IPS-20b (cell line): ENCODE results near the gene ANKRD39.
A peak's percentile ranks its signal among the peaks of the same experiment; 100 is the strongest.

Source experiments
- H3K27ac ChIP-seq: one replicate; pipeline ENCODE4 v1.5.1; 2013; ENCODE audit warnings: low read length
- H3K27me3 ChIP-seq: 2 replicates; pipeline ENCODE4 v1.6.1; 2013; ENCODE audit warnings: mild to moderate bottlenecking, low read length, inconsistent platforms; ENCODE audit not compliant: insufficient read depth
- H3K36me3 ChIP-seq: 2 replicates; pipeline ENCODE4 v1.6.1; 2013; ENCODE audit warnings: low read depth, mild to moderate bottlenecking, inconsistent platforms, low read length, moderate library complexity; ENCODE audit not compliant: insufficient read depth
- H3K4me1 ChIP-seq: 2 replicates; pipeline ENCODE4 v1.6.1; 2013; ENCODE audit warnings: mild to moderate bottlenecking, control low read depth, inconsistent platforms, low read length, moderate library complexity; ENCODE audit not compliant: insufficient read depth
- H3K4me3 ChIP-seq: 2 replicates; pipeline ENCODE4 v1.5.1; 2013; ENCODE audit warnings: mild to moderate bottlenecking, low read length, inconsistent platforms
- H3K9ac ChIP-seq: 2 replicates; pipeline ENCODE4 v1.6.1; 2013; ENCODE audit warnings: low read depth, mild to moderate bottlenecking, inconsistent platforms, low read length, moderate library complexity
- H3K9me3 ChIP-seq: 2 replicates; pipeline ENCODE4 v1.6.1; 2013; ENCODE audit warnings: mild to moderate bottlenecking, low read depth, low read length, inconsistent platforms; ENCODE audit not compliant: insufficient read depth

The ANKRD39 gene

DNA sequence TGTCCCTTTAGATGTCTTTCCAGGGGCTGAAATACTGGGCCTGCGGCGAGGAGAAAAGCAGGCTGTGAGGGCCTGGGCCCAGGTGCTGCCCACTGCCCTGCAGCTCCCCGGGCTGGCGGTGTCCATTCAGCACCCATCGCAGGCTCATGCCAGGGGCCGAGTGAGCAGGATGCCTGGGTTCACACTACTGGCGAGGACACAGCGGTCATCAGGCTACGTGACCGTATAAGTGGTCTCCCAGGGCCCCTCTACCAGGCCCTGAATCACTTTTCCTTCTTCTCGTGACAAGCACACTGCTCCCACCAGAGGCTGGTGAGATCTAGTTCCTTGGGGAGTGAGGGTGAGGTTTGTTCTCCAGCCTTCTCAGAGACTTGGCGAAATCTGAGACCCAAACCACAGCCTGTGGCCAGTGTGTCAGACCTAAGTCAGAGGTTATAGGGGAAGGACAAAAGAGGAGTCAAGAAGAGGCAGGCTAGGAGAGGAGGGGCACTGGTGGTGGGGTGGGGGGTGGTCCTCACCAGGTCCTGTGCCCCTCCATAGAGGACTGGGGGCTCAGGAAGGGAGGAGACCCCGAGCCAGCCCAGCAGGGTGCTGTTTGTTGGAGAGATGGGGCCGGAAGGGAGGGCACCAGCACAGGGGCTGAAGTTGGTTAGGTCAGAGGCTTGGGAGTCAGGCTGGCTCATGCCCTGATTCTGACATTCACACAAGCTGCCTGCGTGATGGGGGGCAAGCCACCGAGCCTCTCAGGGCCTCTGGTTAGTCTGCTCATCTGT lies 18.6 kb upstream of the ANKRD39 start:
- no peak overlapping the region for H3K9ac ChIP-seq
- H3K4me1 ChIP-seq = peaks cover 24% of the 10 kb centered on the region; the same call in 1 of the 2 replicates
- H3K27me3 ChIP-seq = no peaks in the 10 kb centered on the region
- H3K9me3 ChIP-seq = no peaks in the 10 kb centered on the region
- H3K4me3 ChIP-seq = no peak overlapping the region
- H3K27ac ChIP-seq = no peak overlapping the region
- no peaks in the 10 kb centered on the region for H3K36me3 ChIP-seq

DNA sequence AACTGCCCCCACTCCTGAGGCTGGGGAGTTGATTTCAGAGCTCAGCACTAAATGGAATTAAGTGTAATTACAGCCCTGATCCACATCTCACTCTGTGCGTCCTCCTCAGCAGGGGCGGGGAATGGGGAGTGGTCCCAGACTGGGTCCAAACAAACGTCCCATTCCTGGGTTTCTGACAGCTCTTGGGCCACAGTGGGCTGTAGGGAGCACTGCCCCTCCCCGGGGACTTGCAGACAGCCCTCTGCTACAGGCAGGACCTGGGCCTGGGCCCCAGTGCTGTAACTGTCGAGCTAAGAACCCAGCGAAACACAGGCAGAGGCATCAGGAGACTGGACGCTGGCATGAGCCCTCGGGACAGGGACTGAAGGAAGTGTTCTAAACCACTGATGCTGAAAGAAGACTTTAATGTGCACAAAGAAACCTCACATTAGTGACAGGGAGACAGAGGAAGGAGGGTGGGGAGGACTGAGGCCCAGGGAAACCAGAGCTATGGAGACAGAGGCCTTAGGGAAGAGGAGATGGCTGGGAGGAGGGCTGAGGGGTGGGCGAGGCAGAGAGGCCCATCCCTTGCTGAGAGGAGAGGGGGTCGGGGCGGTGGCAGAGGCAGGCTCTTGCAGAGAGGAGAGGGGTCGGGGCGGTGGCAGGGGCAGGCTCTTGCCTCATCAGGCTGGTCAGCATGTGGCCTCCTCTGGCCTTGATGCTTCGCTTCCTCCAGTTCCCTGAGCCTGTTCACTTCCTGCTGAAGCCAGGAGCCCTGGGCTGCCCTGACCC lies 17.9 kb upstream of the ANKRD39 start:
- Histone ChIP-seq H3K36me3 (no peaks in the 10 kb centered on the region), H3K9ac (no peak overlapping the region), H3K9me3 (no peaks in the 10 kb centered on the region), H3K4me1 (peaks cover 18% of the 10 kb centered on the region; the same call in 1 of the 2 replicates), H3K27ac (no peak overlapping the region), H3K4me3 (no peak overlapping the region), H3K27me3 (peaks cover 6% of the 10 kb centered on the region; the same call in 1 of the 2 replicates)

DNA sequence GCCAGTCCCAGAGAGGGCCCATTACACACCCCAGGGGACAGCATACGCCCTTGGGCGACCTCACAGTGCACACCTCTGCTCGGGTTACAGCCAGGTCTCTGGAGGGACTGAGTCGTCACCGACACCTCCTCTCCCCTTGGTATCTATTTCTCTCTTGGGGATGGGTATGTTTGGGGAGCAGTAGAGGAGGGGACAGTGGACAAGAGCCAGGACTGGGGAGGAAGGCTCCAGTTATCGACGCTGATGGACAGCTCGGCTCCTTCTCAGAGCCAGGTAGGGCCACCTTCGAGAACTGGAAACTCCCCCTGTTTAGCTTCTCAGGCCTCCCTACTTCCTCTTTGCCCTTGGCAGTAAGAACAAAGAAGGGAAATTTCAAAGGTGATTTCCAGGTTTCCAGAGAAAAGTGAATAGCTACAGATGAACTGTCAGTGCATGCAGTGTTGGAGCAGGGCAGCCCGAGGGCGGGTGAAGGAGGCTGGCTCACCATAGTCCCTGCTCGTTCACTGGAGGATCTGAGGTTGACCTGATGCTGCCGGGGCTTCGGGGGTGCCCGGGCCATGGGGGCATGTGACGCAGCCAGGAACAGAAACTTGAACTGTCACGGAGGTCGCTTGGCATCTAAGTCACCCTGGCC lies 16.5 kb upstream of the ANKRD39 start:
- H3K4me1 ChIP-seq = peaks cover 21% of the 10 kb centered on the region; the same call in 1 of the 2 replicates
- H3K27me3 ChIP-seq = peaks cover 10% of the 10 kb centered on the region
- no peak overlapping the region for H3K4me3 ChIP-seq
- H3K9ac ChIP-seq = no peak overlapping the region
- no peaks in the 10 kb centered on the region for H3K36me3 ChIP-seq
- no peak overlapping the region for H3K27ac ChIP-seq
- H3K9me3 ChIP-seq = no peaks in the 10 kb centered on the region

DNA sequence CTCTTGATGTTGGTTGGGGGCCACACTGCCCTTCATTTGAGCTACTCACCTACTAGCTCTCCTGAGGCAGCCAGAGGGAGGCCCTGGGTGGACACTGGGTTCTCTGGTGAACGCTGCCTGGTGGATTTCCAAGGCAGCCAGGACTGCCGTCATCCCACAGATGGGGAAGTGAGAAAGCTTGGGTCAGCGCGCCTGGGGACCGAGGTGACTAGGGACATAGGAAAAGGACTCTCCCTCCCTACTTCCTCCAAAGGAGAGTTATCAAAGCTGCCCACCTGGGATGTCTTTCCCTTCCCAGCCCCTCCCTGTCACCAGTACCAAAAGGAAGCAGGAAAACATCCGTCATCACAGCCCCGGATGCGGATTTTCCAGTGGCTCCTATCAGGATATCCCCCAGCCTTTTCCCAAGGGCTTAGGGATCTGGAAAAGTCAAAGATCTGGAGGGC lies 15.9 kb upstream of the ANKRD39 start:
- Histone ChIP-seq H3K4me3 (no peak overlapping the region), H3K4me1 (peaks cover 21% of the 10 kb centered on the region; the same call in 1 of the 2 replicates), H3K9ac (no peak overlapping the region)

DNA sequence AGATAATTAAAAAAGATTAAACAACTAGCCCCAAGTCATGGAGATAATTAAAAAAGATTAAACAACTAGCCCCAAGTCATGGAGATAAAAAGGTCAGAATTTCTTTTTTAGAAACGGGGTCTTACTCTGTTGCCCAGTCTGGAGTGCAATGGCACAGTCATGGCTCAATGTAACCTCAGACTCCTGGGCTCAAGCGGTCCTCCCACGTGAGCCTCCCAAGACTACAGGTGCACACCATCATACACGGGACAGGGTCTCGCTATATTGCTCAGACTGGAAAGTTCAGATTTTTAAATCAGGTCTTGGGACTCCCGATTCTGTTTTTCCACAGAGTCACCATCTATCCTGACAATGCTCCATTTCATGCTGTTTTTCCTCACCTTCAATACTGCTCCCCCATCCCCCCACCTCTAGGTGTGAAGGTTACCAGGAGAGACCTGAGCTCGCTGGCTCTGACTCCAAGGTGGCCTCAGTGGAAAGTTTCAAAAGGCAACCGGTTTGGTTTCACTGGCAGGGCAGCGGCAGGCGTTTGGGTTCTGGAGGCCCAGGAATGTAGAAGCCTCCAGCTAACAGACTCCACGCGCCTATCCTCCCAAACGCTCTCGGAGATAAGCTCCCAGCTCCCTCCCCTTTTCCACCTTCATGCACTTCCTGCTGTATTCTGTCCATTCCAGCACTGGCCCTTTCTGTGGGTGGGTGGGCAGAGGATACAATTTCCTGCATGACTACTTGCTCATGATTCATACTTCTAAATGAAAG lies 15.0 kb upstream of the ANKRD39 start:
- H3K4me1 ChIP-seq = peaks cover 21% of the 10 kb centered on the region; the same call in 1 of the 2 replicates
- no peaks in the 10 kb centered on the region for H3K36me3 ChIP-seq
- H3K4me3 ChIP-seq = no peak overlapping the region
- peaks cover 10% of the 10 kb centered on the region for H3K27me3 ChIP-seq
- no peak overlapping the region for H3K27ac ChIP-seq
- no peak overlapping the region for H3K9ac ChIP-seq
- no peaks in the 10 kb centered on the region for H3K9me3 ChIP-seq

More for the DNA sequence above, 15.9 kb upstream of the ANKRD39 start:
- Histone ChIP-seq H3K27me3 (peaks cover 10% of the 10 kb centered on the region), H3K36me3 (no peaks in the 10 kb centered on the region), H3K27ac (no peak overlapping the region), H3K9me3 (no peaks in the 10 kb centered on the region)

DNA sequence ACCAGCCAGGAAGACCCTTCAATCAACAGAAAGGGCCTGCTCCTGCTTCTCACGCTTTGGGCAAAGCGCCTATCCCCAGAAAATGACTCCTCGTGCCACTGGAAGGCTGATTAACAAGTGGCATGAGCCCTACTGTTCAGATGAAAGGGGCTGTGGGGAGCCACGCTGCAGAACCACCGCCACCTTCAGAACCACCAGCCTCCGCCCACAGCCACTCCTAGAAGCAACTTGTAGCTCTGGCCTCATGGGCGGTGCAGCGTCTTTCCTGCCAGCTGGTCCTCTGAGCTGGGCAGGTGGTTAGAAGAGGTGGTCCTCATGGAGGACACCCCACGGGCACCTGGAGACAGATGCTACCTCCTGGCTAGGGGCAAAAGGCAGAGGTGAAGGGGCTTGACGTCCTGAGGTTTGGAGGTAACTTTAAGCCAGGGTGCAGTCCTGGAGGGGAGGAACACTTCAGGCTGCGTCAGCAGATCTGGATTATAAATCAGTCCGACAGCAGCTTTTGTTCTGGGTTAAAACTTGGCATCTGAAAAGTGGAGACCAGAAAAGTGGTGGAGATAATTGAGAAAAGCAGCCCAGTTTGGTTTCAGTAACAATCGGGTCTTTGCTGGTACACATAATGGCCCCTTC lies 12.9 kb upstream of the ANKRD39 start:
- H3K4me1 ChIP-seq = peaks cover 19% of the 10 kb centered on the region
- peaks cover 20% of the 10 kb centered on the region for H3K36me3 ChIP-seq
- peak overlapping the region; percentile 90 for H3K4me3 ChIP-seq
- H3K27ac ChIP-seq = no peak overlapping the region
- H3K9ac ChIP-seq = peak overlapping the region; percentile 98; the same call in 1 of the 2 replicates
- H3K27me3 ChIP-seq = peaks cover 10% of the 10 kb centered on the region
- H3K9me3 ChIP-seq = no peaks in the 10 kb centered on the region

DNA sequence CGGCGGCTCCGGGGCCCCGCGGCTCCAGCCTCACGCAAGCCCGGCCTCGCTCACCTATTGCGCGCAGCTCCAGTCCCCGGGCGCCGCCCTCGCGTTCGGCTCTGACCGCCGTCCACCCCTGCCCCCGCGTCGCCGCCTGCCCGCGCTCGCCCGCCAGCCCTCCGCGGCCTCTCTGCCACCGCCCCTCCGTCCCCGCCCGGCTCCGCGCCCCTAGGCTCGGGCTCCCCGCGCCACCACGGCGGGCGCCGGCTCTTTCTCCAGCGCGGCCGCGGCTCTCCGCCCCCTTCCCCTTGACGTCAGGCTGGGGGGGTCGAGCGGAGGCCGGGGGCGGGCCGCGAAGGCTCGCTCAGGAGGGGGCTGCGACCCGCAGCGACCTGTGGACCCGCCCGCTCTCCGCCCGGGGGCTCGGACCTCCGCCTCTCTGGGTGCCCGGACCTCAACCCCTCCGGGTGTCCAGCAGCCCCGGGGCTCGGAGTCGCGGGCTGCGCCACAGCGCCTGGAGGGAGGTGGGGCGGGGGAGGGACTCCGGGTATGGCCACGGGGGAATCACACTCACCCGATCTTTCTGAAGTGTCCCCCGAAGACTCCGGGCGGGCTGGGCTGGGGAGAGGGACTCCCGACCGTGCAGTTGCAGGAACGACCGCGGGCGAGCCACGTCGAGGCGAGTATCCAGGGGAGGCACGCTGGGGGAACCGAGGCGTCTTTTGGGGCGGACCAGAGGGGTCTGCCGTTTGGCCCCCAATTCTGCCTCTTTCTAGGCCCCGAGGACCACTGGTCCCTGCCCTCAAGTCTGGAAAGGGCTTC lies 12.2 kb upstream of the ANKRD39 start, which contains the start of gene SEMA4C:
SEMA4C (minus strand) TSS at position 259 of the 804 bp plus-strand sequence. CDS start 2,194 bp downstream, outside the sequence.
- peak within 1 kb of the TSS; percentile 90 for H3K4me3 ChIP-seq
- H3K9ac ChIP-seq = peak within 1 kb of the TSS; percentile 98
- H3K27me3 ChIP-seq = peaks cover 10% of the 10 kb centered on the region
- H3K4me1 ChIP-seq = peaks cover 12% of the 10 kb centered on the region
- peaks cover 27% of the 10 kb centered on the region for H3K36me3 ChIP-seq
- H3K27ac ChIP-seq = peak within 1 kb of the TSS; percentile 85
- H3K9me3 ChIP-seq = no peaks in the 10 kb centered on the region

DNA sequence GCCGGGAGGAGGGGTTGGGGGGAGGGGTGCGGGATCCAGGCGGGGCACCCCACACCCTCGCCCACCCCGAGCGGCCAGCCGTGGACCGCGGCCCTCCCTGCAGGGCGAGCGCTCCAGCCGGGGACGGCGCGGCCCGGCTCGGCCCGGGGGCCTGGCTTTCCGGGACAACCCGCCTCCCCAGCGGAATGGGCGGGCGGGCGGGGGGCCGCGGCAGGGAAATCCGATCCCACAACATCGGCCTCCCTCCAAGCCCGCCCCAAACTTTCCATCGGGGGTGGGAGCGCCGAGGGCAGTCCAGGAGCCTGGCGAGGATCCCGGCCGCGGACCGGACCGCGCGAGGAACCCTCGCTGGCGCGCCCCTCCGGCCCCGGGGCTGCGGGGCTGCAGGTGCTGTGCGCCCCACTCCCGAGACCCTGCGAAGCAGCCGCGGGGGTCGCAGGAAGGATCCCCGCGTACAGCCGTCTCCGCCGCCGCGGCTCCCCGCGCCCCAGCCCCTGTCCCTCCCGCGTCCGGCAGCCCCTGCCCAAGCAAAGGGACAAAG lies 11.5 kb upstream of the ANKRD39 start:
- Histone ChIP-seq H3K4me3 (peak overlapping the region; percentile 90; the same call in 1 of the 2 replicates), H3K9ac (peak overlapping the region; percentile 98; the same call in 1 of the 2 replicates), H3K27ac (peak overlapping the region; percentile 85), H3K27me3 (peaks cover 10% of the 10 kb centered on the region), H3K4me1 (peaks cover 8% of the 10 kb centered on the region), H3K36me3 (peaks cover 34% of the 10 kb centered on the region), H3K9me3 (no peaks in the 10 kb centered on the region)

DNA sequence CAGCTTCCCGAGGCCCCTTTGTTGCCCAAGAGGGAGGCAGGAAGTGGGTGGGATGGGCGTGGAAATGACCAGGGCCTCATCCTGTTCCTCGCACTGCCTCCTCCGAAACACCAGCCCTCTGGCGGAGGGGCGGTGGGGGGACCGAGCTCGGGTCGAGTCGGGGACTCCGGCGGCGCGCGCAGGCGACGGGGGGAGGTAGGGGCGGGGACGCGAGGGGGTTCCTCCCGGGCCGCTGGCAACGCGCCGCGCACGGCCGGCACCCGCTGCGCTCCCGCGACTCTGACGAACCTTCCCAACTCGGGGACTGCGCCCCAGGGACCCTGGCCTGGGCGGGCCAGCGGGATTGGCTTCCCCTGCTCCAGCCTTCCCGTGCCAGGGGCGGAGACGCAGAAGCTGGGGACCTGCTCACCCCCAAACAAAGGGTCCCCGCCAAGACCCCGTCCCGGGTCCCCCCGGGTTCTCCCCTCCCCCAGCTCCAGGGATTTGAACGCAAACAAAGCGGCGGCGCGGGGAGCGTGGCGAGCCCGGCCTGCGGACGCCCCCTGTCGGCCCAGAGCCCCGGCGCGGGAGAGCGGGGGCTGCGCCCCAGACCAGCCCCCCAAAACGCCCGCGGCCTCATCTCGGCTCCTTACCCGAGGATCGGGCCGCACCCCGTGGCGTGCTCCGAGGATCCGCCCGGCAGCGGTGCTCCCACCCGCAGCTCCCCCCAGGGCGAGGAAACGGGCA lies 10.9 kb upstream of the ANKRD39 start:
- H3K9me3 ChIP-seq = no peaks in the 10 kb centered on the region
- H3K9ac ChIP-seq = peak overlapping the region; percentile 98
- peak overlapping the region; percentile 90 for H3K4me3 ChIP-seq
- peaks cover 8% of the 10 kb centered on the region for H3K4me1 ChIP-seq
- peaks cover 10% of the 10 kb centered on the region for H3K27me3 ChIP-seq
- peak overlapping the region; percentile 85 for H3K27ac ChIP-seq
- H3K36me3 ChIP-seq = peaks cover 40% of the 10 kb centered on the region
